ENCODE measurements around the gene ZEB1.

The ZEB1 gene

GRCh38 chr10:31340343-31340742 lies 21.3 kb downstream of the ZEB1 start:
- no peak for DNase-seq (ENCODE audit: low read depth)
- no peak overlapping the region for H3K4me3 ChIP-seq (ENCODE audit: low read length)
- TF ChIP-seq CTCF (conservative IDR thresholded peaks at IDR 0.05; ENCODE audit: low read depth, low read length), result no peak

- no peak for DNase-seq (ENCODE audit: low read depth)
- TF ChIP-seq CTCF (conservative IDR thresholded peaks at IDR 0.05; ENCODE audit: low read depth, low read length), result no peak
- no peak overlapping the region for H3K4me3 ChIP-seq (ENCODE audit: low read length)
These were observed 22.5 kb downstream of the ZEB1 start for GRCh38 chr10:31341552-31341951.

GRCh38 chr10:31343009-31343408 lies 24.0 kb downstream of the ZEB1 start:
- H3K4me3 ChIP-seq (ENCODE audit: low read length), result no peak overlapping the region
- no peak for DNase-seq (ENCODE audit: low read depth)
- TF ChIP-seq CTCF (conservative IDR thresholded peaks at IDR 0.05; ENCODE audit: low read depth, low read length), result no peak

- no peak for DNase-seq (ENCODE audit: low read depth)
- no peak overlapping the region for H3K4me3 ChIP-seq (ENCODE audit: low read length)
- no peak for TF ChIP-seq CTCF (conservative IDR thresholded peaks at IDR 0.05; ENCODE audit: low read depth, low read length)
These were observed 24.5 kb downstream of the ZEB1 start for GRCh38 chr10:31343551-31343950.

GRCh38 chr10:31345886-31346285 lies 26.9 kb downstream of the ZEB1 start:
- TF ChIP-seq CTCF (conservative IDR thresholded peaks at IDR 0.05; ENCODE audit: low read depth, low read length), result no peak
- no peak overlapping the region for H3K4me3 ChIP-seq (ENCODE audit: low read length)
- no peak for DNase-seq (ENCODE audit: low read depth)

GRCh38 chr10:31346953-31347352 lies 27.9 kb downstream of the ZEB1 start:
- TF ChIP-seq CTCF (conservative IDR thresholded peaks at IDR 0.05; ENCODE audit: low read depth, low read length), result no peak
- DNase-seq (ENCODE audit: low read depth), result no peak
- H3K4me3 ChIP-seq (ENCODE audit: low read length), result no peak overlapping the region

- TF ChIP-seq CTCF (conservative IDR thresholded peaks at IDR 0.05; ENCODE audit: low read depth, low read length), result no peak
- no peak overlapping the region for H3K4me3 ChIP-seq (ENCODE audit: low read length)
- no peak for DNase-seq (ENCODE audit: low read depth)
These were observed 28.7 kb downstream of the ZEB1 start for GRCh38 chr10:31347705-31348104.

Measured in retinal pigment epithelial cell (primary cell).